PC-3 (cell line): Measurements from ENCODE around the gene ACSS2. TPM values are rescaled to one million over a fixed set of nuclear protein-coding genes. Genes with fewer than 3 reads are reported as not detected.

Experiments used
- ATAC-seq: fragments of 200-7000 bp; cut with Tn5 transposase; 2 replicates; pipeline ENCODE4 v1.9.1; 2020; ENCODE audit warnings: mild to moderate bottlenecking, moderate library complexity
- BruUV-seq: library from RNA; stranded (reverse); fragments of 400-500 nt; replicated peaks from 2 replicates; lab custom pipeline; 2021; lab: Mats Ljungman, UMichigan
- CTCF ChIA-PET: fragments of 300-600 bp; sonication (Branson Sonifier 250); formaldehyde crosslinking; loops from one replicate; lab custom pipeline; 2022; ENCODE audit warnings: antibody characterized with exemption; lab: Charles Lee
- POLR2A ChIA-PET: fragments of 300-600 bp; sonication (Branson Sonifier 250); formaldehyde crosslinking; loops from one replicate; lab custom pipeline; 2022; ENCODE audit warnings: antibody characterized with exemption; ENCODE audit not compliant: unreplicated experiment; lab: Charles Lee
- DNase-seq: peaks from one replicate; pipeline ENCODE4 v3.0.0-alpha.2; 2015
- H2AFZ ChIP-seq: fragments of 300-600 bp; sonication (generic); 2 replicates; pipeline ENCODE4 v1.6.0; 2016; ENCODE audit warnings: antibody characterized with exemption, low read length
- H3F3A ChIP-seq: fragments of 300-600 bp; sonication (generic); one replicate; pipeline ENCODE4 v1.6.0; 2017; ENCODE audit warnings: antibody characterized with exemption, low read length, control low read depth, mild to moderate bottlenecking; ENCODE audit not compliant: unreplicated experiment
- H3K27ac ChIP-seq: fragments of 300-600 bp; sonication (generic); 2 replicates; pipeline ENCODE4 v1.5.1; 2016; ENCODE audit warnings: mild to moderate bottlenecking, low read length
- H3K27me3 ChIP-seq: fragments of 300-600 bp; sonication (generic); 2 replicates; pipeline ENCODE4 v1.6.1; 2016; ENCODE audit warnings: low read length, mixed read lengths
- H3K36me3 ChIP-seq: fragments of 300-600 bp; sonication (generic); 2 replicates; pipeline ENCODE4 v1.6.1; 2016; ENCODE audit warnings: low read depth, mixed run types, low read length, mixed read lengths
- H3K4me1 ChIP-seq: fragments of 300-600 bp; sonication (generic); 2 replicates; pipeline ENCODE4 v1.5.1; 2016; ENCODE audit warnings: low read length; ENCODE audit not compliant: insufficient read depth
- H3K4me2 ChIP-seq: fragments of 300-600 bp; sonication (generic); 2 replicates; pipeline ENCODE4 v1.6.0; 2016; ENCODE audit warnings: low read length
- H3K4me3 ChIP-seq: fragments of 300-600 bp; sonication (generic); 2 replicates; pipeline ENCODE4 v1.5.1; 2016; ENCODE audit warnings: mild to moderate bottlenecking, low read length, mixed read lengths
- H3K79me2 ChIP-seq: fragments of 300-600 bp; sonication (generic); 2 replicates; pipeline ENCODE4 v1.6.1; 2017; ENCODE audit warnings: low read length, mixed read lengths
- H3K9ac ChIP-seq: fragments of 300-600 bp; sonication (generic); 2 replicates; pipeline ENCODE4 v1.6.0; 2016; ENCODE audit warnings: mild to moderate bottlenecking, low read length
- H3K9me2 ChIP-seq: fragments of 300-600 bp; sonication (generic); replicated peaks from 2 replicates; pipeline ENCODE4 v1.6.1; 2016; ENCODE audit warnings: mixed run types, low read length, mixed read lengths
- H3K9me3 ChIP-seq: fragments of 300-600 bp; sonication (generic); 2 replicates; pipeline ENCODE4 v1.6.1; 2016; ENCODE audit warnings: low read length, mixed read lengths
- H4K20me1 ChIP-seq: fragments of 300-600 bp; sonication (generic); 2 replicates; pipeline ENCODE4 v1.6.1; 2016; ENCODE audit warnings: low read length, mixed read lengths
- EZH2 ChIP-seq: fragments of 300-600 bp; sonication (generic); IDR thresholded peaks from one replicate; pipeline ENCODE4 v1.6.1; 2017; ENCODE audit warnings: antibody characterized with exemption, mild to moderate bottlenecking, low read length; ENCODE audit not compliant: unreplicated experiment
- EZH2phosphoT487 ChIP-seq: fragments of 300-600 bp; sonication (generic); IDR thresholded peaks from 2 replicates; pipeline ENCODE4 v1.6.1; 2018; ENCODE audit warnings: mild to moderate bottlenecking, antibody characterized with exemption, low read length, borderline replicate concordance
- intact Hi-C: fragments of 100-400 bp; cut with micrococcal nuclease; formaldehyde crosslinking; loops from 2 replicates; pipeline ENCODE4 v1.9.0; 2023
- total RNA-seq: library from RNA; depleted of rRNA; stranded (reverse); fragments of >200 nt; gene quantifications from 2 replicates; pipeline ENCODE4 v1.2.3, GENCODE V29; 2014
- TF ChIP-seq, protein P1 (sequence below): fragments of 300-600 bp; sonication (generic); conservative IDR thresholded peaks from 2 replicates; pipeline ENCODE4 v1.5.1; 2017; ENCODE audit warnings: antibody characterized with exemption, low read depth, mild to moderate bottlenecking, low read length

ACSS2 gene
- total RNA-seq, 1 experiment from 2014 or later = 78.9 TPM

DNA sequence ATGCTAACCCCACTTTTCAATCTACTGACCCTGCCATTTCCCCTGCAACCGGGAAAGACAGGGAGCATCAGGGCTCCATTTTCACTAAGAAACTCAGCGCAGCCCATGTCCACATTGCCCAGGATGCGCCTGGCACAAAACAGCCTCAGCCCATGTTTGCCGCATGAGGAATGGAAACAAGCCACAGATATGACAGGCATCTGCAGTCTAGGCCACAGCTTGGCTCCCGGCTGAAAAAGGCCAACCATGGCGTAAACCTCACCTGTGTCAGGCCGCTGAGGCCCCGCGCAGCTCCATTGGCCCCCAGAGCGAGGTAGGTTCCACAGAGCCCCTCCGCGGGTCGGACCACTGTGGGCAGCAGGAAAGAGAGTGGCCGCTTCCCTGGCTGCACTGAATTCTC is 25.4 kb upstream of the ACSS2 start:
- Histone ChIP-seq H2AFZ (no peak overlapping the region), H3K4me2 (no peak overlapping the region), H3K9ac (no peak overlapping the region), H3K4me3 (no peak overlapping the region), H3F3A (no peaks in the 10 kb centered on the region), H4K20me1 (no peaks in the 10 kb centered on the region), H3K27ac (no peak overlapping the region), H3K27me3 (no peaks in the 10 kb centered on the region), H3K79me2 (no peaks in the 10 kb centered on the region), H3K9me2 (no peaks in the 10 kb centered on the region), H3K36me3 (no peaks in the 10 kb centered on the region), H3K4me1 (no peaks in the 10 kb centered on the region), H3K9me3 (no peaks in the 10 kb centered on the region)
- intact Hi-C loops = no loop called here
- ATAC-seq = no peak
- no TSS peak for BruUV-seq
- DNase-seq = no peak
- TF ChIP-seq, protein P1, sequence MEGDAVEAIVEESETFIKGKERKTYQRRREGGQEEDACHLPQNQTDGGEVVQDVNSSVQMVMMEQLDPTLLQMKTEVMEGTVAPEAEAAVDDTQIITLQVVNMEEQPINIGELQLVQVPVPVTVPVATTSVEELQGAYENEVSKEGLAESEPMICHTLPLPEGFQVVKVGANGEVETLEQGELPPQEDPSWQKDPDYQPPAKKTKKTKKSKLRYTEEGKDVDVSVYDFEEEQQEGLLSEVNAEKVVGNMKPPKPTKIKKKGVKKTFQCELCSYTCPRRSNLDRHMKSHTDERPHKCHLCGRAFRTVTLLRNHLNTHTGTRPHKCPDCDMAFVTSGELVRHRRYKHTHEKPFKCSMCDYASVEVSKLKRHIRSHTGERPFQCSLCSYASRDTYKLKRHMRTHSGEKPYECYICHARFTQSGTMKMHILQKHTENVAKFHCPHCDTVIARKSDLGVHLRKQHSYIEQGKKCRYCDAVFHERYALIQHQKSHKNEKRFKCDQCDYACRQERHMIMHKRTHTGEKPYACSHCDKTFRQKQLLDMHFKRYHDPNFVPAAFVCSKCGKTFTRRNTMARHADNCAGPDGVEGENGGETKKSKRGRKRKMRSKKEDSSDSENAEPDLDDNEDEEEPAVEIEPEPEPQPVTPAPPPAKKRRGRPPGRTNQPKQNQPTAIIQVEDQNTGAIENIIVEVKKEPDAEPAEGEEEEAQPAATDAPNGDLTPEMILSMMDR = no peak
- no peak for TF ChIP-seq EZH2phosphoT487
- TF ChIP-seq EZH2 = no peak
- ChIA-PET POLR2A (no interaction called here), CTCF (no interaction called here)

DNA sequence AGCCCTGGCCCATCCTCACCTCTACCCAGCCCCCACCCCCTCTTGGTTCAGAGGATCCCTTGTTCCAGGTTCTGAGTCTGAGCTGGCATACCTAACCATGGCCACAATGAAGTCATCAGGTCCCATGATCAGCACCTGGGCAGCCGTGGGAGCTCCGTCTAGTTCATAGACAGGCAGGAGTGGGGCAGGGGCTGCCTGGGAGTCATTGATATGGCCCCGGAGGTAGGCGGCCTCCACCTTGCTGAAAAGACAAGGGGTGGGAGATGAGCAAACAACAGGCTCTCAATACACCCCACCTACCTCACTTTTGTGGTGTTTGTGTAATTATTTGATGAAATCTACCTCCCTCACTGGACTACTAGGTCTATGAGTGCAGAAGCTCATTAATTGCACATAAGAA is 24.1 kb upstream of the ACSS2 start:
- Histone ChIP-seq H3K9me2 (no peaks in the 10 kb centered on the region), H4K20me1 (no peaks in the 10 kb centered on the region), H3K27ac (no peak overlapping the region), H3K4me2 (no peak overlapping the region), H3K4me1 (no peaks in the 10 kb centered on the region), H3K27me3 (no peaks in the 10 kb centered on the region), H3F3A (no peaks in the 10 kb centered on the region), H3K9me3 (no peaks in the 10 kb centered on the region), H3K9ac (no peak overlapping the region), H2AFZ (no peak overlapping the region), H3K79me2 (no peaks in the 10 kb centered on the region), H3K36me3 (no peaks in the 10 kb centered on the region), H3K4me3 (no peak overlapping the region)
- no TSS peak for BruUV-seq
- no peak for TF ChIP-seq EZH2
- ChIA-PET CTCF (interaction anchor here (0.6 kb wide), 1 partner anchor 273 kb away, joined by 3 read pairs; no protein-coding TSS in a partner anchor), POLR2A (no interaction called here)
- intact Hi-C loops = no loop called here
- no peak for ATAC-seq
- DNase-seq = no peak

GRCh38 chr20:34859367-34859766 is 17.0 kb upstream of the ACSS2 start:
- CTCF ChIA-PET = no interaction called here
- POLR2A ChIA-PET = no interaction called here
- intact Hi-C loops = no loop called here
- no peaks in the 10 kb centered on the region for H3K4me1 ChIP-seq
- no peak overlapping the region for H2AFZ ChIP-seq
- H3K9ac ChIP-seq = no peak overlapping the region
- TF ChIP-seq, protein P1 = no peak
- no peak for TF ChIP-seq EZH2
- TF ChIP-seq EZH2phosphoT487 = no peak
- H3K79me2 ChIP-seq = no peaks in the 10 kb centered on the region
- H3F3A ChIP-seq = no peaks in the 10 kb centered on the region
- no peak overlapping the region for H3K4me3 ChIP-seq
- no peak overlapping the region for H3K27ac ChIP-seq
- no peak for ATAC-seq
- H3K9me2 ChIP-seq = no peaks in the 10 kb centered on the region
- BruUV-seq = no TSS peak
- no peak for DNase-seq
- no peaks in the 10 kb centered on the region for H4K20me1 ChIP-seq
- H3K27me3 ChIP-seq = no peaks in the 10 kb centered on the region
- no peaks in the 10 kb centered on the region for H3K36me3 ChIP-seq
- H3K9me3 ChIP-seq = no peaks in the 10 kb centered on the region
- no peak overlapping the region for H3K4me2 ChIP-seq
